GM18502 (cell line): ENCODE measurements around the gene CD247.

Source experiments
- ATAC-seq: cut with Tn5 transposase; IDR thresholded peaks from one replicate; pipeline ENCODE4 v1.9.1; 2021; ENCODE audit warnings: mild to moderate bottlenecking; ENCODE audit not compliant: unreplicated experiment, poor library complexity

Gene CD247

DNA sequence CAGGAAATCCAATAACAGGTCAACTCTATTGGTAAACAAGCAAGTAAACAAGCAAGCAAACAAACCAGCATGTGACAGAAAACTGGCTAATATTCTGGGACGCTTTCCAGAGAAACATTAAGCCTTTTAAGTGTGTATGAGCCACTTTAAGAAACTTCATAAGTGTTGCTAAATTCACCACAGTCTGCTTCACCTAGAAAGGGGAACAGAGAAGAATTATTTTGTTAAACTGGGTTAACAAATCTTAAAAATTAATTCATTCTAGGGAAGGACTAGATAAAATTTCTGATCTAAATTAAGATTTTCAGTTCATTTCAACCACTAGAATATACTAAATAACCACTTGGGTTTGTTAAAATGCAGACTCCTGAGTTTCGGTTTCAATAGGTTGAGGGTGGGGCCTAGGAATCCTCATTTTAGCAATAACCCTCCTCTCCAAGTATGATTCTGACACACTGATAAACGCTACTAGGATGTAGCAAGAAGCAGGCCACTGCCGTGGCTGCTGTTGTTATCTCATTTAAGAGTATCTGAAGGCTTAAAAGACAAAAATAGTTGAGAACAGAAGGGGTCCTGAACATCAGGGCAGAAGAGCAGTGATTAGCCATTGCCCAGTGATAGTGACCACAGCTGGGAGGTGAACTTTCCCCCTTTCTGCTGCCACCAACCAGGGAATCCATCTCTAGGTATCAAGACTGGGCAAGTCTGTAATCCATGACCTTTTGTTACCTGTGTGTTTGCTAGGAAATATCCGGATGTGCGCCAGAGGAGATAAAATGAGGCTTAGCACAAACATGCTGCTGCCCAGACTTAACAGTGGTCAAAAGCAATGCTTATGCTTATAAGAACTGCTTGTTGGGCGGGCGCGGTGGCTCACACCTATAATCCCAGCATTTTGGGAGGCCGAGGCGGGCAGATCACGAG is 24.0 kb upstream of the CD247 start:
- ATAC-seq = peak; percentile 42

DNA sequence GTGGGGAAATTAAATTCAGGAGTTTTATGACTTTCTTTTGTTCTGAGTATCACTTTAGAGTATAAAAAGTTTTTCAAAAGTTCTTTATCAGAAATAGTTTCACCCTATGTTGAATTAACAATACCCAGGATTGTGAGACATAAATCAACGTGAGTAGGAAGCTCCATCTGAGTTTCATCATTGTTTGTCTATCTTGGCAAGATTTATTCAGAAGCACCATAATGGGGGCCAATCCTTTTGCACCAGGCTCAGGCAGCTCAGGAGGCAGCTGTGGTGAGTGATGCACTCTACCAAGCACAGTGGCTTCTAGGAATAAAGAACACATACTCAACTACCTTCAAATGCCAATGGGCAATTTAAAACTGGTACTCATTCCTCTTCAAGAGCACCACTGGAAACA is 23.3 kb upstream of the CD247 start:
- no peak for ATAC-seq

DNA sequence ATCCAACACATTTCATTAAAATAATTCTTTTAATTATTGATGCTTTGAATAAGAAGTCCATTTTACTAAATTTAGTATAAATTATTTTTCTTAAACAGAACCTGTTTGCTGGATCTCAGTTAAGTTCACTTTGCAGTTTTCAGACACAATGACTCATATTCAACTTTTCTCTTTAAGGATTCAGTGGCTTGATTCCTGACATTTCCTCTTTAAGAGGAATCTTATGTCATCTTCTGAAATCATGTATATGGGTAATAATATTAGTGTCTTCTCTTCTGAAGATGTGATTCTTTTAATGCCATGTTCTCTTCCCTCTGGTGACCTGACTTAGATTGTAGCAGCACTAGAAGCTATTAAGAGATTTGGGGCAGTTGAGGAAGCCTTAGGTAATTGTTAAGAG is 22.7 kb upstream of the CD247 start:
- no peak for ATAC-seq

DNA sequence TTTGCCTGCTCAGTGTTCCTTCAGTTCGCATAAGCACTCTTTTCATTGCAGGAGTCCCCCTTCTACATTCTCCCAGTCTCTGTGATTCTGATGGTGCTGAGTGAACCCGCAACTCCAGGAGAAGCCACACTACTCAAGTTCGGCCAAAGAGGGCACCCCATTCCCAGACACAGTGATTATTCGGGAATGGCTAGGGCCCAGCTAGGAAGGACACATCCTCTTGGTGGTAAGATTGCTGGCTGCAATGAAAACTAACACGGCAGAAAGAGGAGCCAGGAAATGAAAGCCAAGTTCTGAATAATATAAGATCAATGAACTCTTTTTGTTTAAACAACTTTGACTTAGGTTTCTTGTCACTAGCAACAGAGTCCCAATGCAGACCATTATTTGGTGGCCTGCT is 20.3 kb upstream of the CD247 start:
- ATAC-seq = no peak

DNA sequence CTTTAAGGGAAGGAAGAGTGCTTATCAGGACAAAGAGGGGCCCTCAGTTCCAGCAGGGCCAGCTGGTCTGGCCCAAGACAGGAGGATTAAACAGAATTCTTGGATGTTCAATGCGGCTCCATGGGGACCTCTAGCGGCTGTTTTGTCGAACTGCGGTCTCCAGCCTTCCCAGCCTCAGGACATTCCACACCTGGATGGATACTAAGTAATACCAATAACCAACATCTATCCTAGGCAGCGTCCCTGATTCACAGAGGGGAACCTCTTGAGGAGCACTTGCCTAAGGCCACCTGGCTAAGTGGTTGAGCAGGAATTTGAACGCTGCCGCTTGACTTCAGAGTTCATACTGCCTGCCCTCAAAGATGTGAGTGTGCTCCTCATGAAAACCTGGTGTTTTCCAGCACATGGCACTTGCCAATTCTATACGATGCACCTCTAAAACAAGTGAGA is 15.5 kb upstream of the CD247 start:
- ATAC-seq = peak; percentile 70

DNA sequence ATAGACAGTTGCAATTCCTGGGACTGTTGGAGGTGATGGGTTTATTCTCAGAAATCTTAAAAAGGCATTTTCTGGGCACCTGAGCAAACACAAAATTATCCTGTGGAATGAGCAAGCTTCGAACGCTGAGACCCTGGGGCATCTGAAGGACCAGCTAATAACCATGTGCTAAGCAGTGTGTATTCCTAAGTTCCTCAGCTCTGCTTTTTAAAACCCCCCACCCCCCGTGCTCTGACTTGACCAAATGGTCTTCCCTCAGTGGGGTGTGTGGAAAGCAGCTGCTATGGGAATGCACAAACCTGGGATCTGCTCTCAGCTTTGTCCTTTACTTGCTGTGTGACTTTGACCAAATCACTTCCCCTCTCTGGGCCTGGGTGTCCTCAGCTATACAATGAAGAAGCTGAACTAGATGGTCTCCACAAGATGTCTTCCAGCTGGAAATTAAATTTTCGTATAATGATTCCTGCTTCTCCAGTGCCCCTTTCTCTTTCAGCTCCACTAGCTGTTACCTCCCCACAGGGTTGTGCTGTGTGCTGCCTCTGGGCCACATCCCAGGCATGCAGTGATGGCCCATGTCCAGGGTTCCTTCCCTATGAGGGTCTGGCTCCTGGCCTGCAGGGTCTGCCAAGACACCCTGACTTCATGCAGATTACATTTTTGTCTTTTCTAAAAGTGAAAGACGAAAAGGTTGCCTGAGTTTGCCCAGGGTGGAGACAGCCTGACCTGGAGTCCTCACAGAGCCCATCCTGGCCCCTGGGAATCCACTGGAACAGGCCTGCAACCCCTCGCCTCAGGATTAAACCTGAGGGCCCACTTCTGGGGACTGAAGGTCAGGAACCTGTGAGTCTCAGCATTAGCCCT is 14.9 kb upstream of the CD247 start:
- ATAC-seq = no peak

DNA sequence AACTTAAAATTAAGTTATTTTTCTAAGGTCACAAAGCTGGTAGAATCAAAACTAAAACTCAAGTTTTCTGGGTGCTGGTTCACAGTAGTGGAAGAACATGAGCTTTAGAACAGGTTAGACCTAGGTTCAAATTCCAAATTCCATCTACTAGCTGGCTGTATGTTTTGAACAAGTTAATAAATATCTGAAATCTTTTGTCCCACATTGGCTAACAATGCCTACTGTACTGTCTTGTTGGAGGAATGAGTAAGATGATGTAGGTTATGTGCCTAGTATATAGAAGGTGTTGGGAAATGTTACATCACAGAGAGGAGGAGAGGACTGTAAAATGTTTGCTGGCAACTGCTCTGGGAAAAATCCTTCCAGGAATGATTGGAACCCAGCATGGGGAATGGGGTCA is 14.0 kb upstream of the CD247 start:
- no peak for ATAC-seq

DNA sequence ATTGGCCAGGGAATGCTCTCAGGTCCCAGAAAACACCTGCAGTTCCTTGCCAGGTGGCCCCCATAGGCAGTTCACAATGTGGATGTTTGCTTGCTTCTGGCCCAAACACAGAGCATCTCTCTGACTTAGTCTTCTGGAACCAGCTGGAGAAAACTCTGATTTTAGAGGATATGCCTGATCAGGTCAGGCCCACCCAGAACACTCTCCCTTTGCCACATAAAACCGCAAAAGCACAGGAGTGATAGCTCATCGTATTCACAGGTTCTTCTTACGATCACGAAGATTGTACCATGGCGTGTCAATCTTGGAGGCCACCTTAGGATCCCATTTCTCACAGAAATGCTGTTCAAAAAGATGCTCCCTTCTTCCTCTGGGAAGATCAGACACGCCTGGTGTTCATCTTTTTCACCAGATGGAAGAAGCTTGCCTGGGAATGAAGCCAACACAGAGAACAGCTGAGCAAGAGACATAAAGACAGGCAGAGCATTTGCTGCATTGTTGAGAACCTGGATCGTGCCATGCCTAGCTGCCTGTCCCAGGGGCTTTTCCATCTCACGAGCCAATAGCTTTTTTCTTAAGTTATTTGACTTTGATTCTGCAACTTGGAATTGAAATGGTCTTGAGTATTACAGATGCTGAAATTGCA is 11.6 kb upstream of the CD247 start:
- no peak for ATAC-seq

DNA sequence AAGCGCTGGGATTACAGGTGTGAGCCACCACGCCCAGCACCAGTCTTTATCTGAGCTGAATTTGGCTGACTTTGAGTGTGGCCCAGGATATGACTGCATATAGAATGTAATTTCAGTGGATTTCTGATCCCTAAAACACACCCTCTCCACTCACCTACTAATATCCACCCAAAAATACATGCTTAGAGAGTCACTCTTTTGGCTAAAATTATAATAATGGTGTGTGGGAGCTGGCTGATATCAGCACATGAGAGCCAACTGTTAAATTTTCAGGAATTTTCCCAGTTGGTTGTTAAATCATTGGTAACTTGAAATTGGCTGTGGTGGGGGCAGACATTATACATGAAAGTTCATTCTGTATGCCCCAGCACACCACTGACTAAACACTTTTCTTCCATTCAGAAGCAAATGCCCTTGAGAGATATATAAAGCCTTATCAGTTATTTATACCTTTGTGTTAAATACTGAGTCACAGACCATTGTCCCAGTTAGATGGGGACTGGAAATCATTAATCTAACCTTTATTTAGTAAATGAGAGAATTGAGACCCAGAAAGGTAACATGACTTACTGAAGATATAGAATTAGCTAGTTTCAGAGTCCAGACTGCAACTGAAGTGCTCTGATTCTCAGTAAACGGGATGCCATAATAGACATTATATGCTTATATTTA is 9.9 kb upstream of the CD247 start:
- ATAC-seq = no peak

DNA sequence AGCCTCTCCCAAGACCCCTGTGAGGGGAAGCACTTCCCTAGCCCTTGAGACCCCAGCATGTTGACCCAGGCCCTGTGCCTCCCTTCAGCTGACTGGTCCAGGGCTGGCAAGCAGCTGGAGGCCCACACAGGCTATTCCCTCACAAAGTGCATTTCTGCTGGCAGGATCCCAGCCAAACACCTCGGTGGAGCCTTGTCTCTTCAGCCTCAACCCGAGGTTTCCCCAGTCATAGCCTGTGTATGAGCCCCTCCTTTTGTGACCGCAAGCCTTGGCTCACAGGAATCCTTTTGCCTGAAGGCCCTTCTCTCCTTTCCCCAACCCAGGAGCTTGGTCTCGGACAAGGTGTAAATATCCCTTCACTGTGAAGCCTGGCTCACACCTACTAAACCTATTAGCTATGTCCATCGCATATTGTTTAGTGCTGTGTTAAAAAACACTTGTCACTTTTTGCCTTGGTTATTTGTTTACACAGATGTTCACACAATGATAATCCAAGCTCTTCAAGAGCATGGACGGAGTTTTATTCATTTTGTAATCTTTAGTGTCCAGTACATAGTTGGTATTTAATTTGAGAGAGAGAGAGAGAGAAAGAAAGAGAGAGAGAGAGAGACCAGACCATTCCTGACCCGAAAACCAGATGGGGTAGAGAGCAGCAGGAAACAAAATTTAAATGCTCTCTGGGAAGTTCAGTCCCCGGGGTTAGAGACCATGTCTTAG is 8.5 kb upstream of the CD247 start:
- ATAC-seq = no peak

DNA sequence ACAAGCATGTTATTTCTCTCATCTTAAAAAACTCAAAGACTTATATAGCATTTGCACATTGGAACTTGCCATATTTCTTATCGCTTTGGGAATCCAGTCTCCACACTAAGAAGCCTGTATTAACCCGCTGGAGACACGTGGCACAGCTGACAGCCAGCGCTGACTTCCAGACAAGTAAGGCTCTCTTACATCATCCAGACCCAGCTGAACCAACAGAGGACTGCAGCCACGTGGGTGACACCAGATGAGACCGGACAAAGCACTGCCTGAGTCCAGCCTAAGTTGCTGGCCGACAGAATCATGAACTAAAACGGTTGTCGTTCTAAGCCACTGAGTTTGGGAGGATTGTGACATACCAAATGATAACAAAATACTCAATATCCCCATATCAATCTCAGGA is 6.3 kb upstream of the CD247 start:
- ATAC-seq = no peak

DNA sequence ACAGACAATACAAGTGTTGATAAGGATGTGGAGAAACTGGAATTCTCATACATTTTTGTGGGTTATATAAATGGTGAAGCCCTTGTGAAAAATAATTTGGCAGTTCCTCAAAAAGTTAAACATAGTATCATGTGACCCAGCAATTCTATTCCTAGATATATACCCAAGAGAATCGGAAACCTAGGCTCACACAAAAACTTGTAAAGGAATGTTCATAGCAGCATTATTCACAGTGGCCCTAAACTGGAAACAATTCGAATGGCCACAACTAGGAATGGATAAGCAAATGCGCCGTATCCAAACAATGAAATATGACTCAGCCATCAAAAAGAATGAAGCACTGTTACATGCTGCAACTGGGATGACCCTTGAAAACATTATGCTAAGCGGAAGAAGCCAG is 3.9 kb upstream of the CD247 start:
- ATAC-seq = no peak

DNA sequence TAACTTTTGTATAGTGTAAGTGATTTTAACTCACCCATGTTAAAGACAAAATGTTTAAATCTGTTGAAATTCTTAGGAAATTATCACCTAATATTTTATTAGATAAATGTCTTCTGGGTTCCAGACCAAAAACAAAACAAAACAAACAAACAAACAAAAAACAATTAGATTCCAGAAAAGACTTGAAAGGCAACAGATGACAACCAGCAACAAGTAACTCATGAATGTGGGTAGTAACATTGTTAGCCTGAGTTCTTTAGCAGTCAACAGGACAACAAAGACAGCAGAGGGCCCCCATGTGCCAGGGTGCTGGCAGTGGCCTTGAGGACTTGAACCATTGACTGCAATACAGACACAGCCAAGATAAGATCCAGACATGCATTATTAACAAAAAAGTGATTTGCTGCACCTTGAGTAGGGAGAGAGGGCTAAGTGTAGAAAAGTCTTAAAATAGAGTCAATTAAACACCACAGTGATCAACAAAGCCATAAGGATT is 2.4 kb upstream of the CD247 start:
- ATAC-seq = no peak

DNA sequence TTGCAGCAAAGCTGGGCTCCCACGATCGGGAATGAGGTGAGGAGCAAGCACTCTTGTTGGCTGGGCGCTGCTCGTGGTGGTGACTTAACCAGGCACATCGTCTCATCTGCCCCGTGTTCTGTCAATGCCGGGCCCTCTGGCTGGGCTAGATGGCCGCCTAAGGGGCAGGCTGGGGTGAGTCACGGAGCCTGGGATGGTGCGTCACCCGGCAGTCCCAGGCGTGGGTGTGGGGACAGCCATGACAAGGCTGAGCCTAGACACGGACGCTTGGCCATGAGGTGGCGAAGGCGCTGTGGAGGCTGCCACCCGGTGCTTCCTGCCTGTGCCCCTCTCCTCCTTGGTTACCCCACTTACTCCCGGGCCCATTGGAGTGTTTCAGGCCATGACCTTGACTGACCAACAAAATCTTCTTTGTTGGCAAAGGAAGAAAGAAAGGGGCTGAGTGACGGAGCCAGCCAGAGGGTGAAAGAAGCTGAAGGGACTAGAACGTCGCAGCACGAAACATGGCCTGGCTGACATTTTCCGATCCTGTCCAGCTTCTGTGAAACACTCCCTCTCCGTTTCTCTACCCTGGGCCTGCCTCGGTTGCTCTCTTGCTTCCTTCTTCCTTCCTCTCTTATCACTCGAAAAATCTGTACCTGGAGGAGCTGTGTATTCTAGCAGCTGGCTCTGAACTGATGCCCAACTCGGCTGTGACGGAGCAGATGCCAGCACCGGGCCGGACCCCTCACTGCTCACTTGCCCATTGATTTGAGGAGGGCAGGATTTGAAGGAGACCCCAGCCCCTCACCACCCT is 596 bp downstream of the CD247 start:
- ATAC-seq = no peak

DNA sequence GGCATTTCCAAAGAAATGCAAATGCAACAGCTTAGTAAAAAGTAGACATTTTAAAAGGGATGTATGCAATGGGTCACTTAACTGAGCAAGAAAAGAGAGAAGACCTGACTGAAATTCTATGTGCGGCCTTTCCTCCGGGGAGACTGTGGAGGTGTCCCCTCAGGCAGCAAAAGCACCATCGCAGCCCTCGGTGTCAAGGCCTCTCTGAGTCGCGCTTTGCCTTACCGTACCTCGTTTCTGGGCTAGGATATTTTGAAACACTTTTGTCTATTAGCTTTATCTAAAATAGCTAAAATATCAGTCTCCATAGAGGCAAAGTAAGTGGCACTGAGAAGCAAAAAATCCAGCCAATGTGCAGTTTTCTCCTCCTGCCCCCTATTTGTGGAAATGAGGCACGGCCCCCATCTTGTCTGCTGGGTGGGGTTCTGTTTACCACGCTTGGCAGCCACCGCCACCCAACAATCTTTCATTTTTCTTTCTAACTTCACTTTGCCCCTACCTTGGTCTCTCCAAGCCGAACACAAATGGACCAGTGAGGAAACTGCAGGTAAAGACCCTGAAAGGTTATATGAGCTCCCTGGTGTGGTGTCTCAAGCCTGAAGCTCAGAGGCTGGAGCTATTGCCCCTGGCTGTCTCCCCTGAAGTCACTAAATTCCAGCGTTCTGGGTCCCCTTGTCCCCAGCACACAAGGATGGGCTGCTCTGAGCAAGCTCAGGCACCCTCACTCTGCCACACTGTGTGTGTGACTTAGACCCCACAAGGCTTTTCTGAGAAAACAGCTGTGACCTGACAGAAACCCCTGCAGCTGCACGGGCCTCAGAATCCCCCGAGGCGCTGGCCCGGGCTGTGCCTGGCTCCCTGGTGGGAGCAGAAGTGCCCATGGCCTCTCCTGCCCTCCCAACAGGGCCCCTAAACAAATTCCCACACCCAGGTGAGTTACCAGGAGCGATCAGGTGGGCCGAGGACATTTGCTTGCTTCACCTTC is 1.6 kb downstream of the CD247 start:
- ATAC-seq = no peak

DNA sequence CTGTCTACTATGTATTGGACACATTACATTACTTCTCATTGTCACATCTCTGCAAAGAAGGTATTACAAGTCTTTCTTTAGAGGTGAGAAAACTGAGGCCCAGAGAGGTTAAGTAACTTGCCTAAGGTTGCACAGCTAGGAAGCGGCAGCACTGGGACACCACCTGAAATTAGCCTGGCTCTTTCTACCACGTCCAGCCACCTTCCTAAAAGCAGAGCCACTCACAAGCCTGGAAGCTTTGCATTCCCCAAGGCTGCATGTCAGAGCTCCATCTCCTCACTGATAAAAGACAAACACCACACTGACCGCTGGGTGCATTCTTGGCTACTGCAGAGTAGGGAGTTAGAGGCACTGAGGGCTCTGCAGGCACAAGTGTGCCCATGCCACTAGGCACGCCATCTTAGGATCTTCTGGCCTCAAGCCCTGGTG is 2.4 kb downstream of the CD247 start:
- no peak for ATAC-seq

DNA sequence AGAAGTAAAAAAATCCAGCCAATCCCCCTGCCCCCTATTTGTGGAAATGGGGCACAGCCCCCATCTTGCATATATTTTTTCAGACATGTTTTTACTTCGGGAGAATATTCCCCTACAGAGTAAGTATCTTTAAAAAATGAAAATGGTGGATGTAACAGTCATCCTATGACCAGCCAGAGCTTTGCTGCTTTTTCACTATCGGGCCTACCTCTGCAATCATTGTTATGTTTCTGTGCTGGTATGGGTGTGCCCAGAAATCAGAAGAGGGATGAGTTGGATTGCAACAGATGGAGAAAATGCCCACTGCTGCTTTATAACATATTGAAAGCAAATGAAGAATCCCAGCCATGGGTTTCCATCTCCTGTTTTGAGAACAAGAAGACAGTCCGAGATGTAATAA is 2.9 kb downstream of the CD247 start:
- no peak for ATAC-seq

DNA sequence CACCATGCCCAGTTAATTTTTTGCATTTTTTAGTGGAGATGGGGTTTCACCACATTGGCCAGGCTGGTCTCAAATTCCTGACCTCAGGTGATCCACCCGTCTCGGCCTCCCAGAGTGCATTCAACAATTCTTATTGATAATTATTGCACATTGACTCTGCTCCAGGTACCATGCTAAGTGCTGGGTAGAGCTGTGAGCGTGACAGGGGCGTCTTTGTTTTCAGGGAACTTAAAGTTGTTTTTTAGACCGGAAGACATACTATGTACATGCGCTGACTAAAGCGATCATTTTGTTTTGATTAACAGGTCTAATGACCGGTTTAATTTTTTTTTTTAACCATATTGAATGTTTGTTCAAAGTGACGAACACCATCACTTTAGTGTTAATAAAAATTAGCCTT is 4.0 kb downstream of the CD247 start:
- ATAC-seq = no peak
